ENCODE data around the gene PPP6R2. TPM values are rescaled to one million over a fixed set of nuclear protein-coding genes. Genes with fewer than 3 reads are reported as not detected.

The PPP6R2 gene
- total RNA-seq, 1 experiment from 2014 or later = 61.3 TPM

GRCh38 chr22:50307890-50308596 lies 35.1 kb upstream of the PPP6R2 start:
- Histone ChIP-seq H3K4me2 (ENCODE audit: low read length) (peak overlapping the region; percentile 45), H3K9ac (ENCODE audit: low read length) (no peak overlapping the region), H2AFZ (ENCODE audit: low read depth, low read length, poor library complexity, severe bottlenecking) (no peak overlapping the region), H3K4me3 (replicated peaks in 1 of 2; ENCODE audit: low read depth in 1 of 2, low read length in 2 of 2) (no peak overlapping the region), H3K36me3 (ENCODE audit: control insufficient read depth in 1 of 2, insufficient read depth in 2 of 2, low read length in 2 of 2) (0 out of 4 replicates have a peak, but pooled peaks cover 0 to 2% of the 10 kb centered on the region in 2 experiments), H4K20me1 (ENCODE audit: insufficient read depth) (no peaks in the 10 kb centered on the region), H3K27ac (ENCODE audit: low read depth, low read length) (peak overlapping the region; percentile 43; the same call in 1 of the 2 replicates), H3K79me2 (ENCODE audit: insufficient read depth, low read length) (peaks cover 39% of the 10 kb centered on the region), H3K27me3 (ENCODE audit: insufficient read depth, low read length) (no peaks in the 10 kb centered on the region), H3K4me1 (ENCODE audit: control insufficient read depth in 1 of 2, insufficient read depth in 2 of 2, low read length in 2 of 2) (peaks cover 30 to 48% of the 10 kb centered on the region in 2 experiments), H3K9me3 (ENCODE audit: control insufficient read depth in 1 of 2, insufficient read depth in 1 of 2, low read depth in 1 of 2, low read length in 2 of 2) (no peaks in the 10 kb centered on the region), H3K9me2 (ENCODE audit: insufficient read depth) (no peaks in the 10 kb centered on the region)
- CTCF ChIA-PET = no interaction called here
- DNase-seq (ENCODE audit: low read depth, low spot score) = no peak
- TF ChIP-seq CEBPB (IDR thresholded peaks at IDR 0.05; ENCODE audit: low read depth) = no peak
- TF ChIP-seq, protein P1, sequence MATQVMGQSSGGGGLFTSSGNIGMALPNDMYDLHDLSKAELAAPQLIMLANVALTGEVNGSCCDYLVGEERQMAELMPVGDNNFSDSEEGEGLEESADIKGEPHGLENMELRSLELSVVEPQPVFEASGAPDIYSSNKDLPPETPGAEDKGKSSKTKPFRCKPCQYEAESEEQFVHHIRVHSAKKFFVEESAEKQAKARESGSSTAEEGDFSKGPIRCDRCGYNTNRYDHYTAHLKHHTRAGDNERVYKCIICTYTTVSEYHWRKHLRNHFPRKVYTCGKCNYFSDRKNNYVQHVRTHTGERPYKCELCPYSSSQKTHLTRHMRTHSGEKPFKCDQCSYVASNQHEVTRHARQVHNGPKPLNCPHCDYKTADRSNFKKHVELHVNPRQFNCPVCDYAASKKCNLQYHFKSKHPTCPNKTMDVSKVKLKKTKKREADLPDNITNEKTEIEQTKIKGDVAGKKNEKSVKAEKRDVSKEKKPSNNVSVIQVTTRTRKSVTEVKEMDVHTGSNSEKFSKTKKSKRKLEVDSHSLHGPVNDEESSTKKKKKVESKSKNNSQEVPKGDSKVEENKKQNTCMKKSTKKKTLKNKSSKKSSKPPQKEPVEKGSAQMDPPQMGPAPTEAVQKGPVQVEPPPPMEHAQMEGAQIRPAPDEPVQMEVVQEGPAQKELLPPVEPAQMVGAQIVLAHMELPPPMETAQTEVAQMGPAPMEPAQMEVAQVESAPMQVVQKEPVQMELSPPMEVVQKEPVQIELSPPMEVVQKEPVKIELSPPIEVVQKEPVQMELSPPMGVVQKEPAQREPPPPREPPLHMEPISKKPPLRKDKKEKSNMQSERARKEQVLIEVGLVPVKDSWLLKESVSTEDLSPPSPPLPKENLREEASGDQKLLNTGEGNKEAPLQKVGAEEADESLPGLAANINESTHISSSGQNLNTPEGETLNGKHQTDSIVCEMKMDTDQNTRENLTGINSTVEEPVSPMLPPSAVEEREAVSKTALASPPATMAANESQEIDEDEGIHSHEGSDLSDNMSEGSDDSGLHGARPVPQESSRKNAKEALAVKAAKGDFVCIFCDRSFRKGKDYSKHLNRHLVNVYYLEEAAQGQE (IDR thresholded peaks at IDR 0.05; ENCODE audit: low read depth) = no peak
- TF ChIP-seq CBX3 (IDR thresholded peaks at IDR 0.05; ENCODE audit: low read depth) = no peak
- no peak for ATAC-seq
- no TSS peak for BruUV-seq (replicated peaks)
- RAD21 ChIA-PET (ENCODE audit: low non-redundant PET in 1 of 2, low total read pairs in 2 of 2, uncharacterized antibody in 2 of 2, unreplicated experiment in 2 of 2) = interaction anchor here in 1 of 2 experiments (0.7 kb wide), 1 partner anchor 169 kb away, joined by 3 read pairs; no protein-coding TSS in a partner anchor
- POLR2A ChIA-PET = no interaction called here
- intact Hi-C loops (cut with micrococcal nuclease) = no loop called here

DNA sequence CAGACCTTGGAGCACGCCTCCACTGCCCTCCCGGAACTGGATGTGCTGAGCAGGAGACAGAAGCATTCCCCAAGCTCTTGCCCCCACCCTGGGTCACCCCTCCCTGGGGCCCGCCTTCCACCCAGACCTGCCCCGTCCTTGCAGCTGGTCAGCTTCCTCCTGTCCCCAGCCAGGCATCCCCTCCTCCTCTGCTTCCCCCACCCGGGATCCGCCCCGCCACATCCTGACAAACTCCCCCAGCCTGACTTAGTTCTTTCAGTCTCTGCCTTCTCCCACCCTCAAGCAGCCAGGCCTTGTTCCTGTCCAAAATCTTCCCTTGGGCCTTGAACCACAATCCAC lies 34.6 kb upstream of the PPP6R2 start:
- peaks cover 25 to 43% of the 10 kb centered on the region in 2 experiments for H3K4me1 ChIP-seq (ENCODE audit: control insufficient read depth in 1 of 2, insufficient read depth in 2 of 2, low read length in 2 of 2)
- no peaks in the 10 kb centered on the region for H3K36me3 ChIP-seq (ENCODE audit: control insufficient read depth in 1 of 2, insufficient read depth in 2 of 2, low read length in 2 of 2)
- no peaks in the 10 kb centered on the region for H4K20me1 ChIP-seq (ENCODE audit: insufficient read depth)
- no peak overlapping the region for H2AFZ ChIP-seq (ENCODE audit: low read depth, low read length, poor library complexity, severe bottlenecking)
- no peak overlapping the region for H3K4me3 ChIP-seq (replicated peaks in 1 of 2; ENCODE audit: low read depth in 1 of 2, low read length in 2 of 2)
- CTCF ChIA-PET = no interaction called here
- peak overlapping the region; percentile 43; the same call in 1 of the 2 replicates for H3K27ac ChIP-seq (ENCODE audit: low read depth, low read length)
- intact Hi-C loops (cut with micrococcal nuclease) = no loop called here
- peak overlapping the region; percentile 45; the same call in 1 of the 2 replicates for H3K4me2 ChIP-seq (ENCODE audit: low read length)
- no peaks in the 10 kb centered on the region for H3K9me3 ChIP-seq (ENCODE audit: control insufficient read depth in 1 of 2, insufficient read depth in 1 of 2, low read depth in 1 of 2, low read length in 2 of 2)
- BruUV-seq (replicated peaks) = no TSS peak
- POLR2A ChIA-PET = no interaction called here
- no peaks in the 10 kb centered on the region for H3K9me2 ChIP-seq (ENCODE audit: insufficient read depth)
- H3K79me2 ChIP-seq (ENCODE audit: insufficient read depth, low read length) = peaks cover 34% of the 10 kb centered on the region
- DNase-seq (ENCODE audit: low read depth, low spot score) (no peak), ATAC-seq (no peak)
- no peaks in the 10 kb centered on the region for H3K27me3 ChIP-seq (ENCODE audit: insufficient read depth, low read length)
- H3K9ac ChIP-seq (ENCODE audit: low read length) = no peak overlapping the region
- RAD21 ChIA-PET (ENCODE audit: low non-redundant PET in 1 of 2, low total read pairs in 2 of 2, uncharacterized antibody in 2 of 2, unreplicated experiment in 2 of 2) = no interaction called here
- TF ChIP-seq TCF7L2 (IDR thresholded peaks at IDR 0.05; ENCODE audit: borderline replicate concordance, extremely low read depth, insufficient read depth, insufficient read length) (no peak), EGR1 (IDR thresholded peaks at IDR 0.05; ENCODE audit: low read depth) (no peak), CBX3 (IDR thresholded peaks at IDR 0.05; ENCODE audit: low read depth) (no peak), SP1 (IDR thresholded peaks at IDR 0.05; ENCODE audit: low read depth) (no peak), ZFX (IDR thresholded peaks at IDR 0.05) (no peak), SIN3A (IDR thresholded peaks at IDR 0.05; ENCODE audit: low read depth) (no peak), JUND (IDR thresholded peaks at IDR 0.05) (no peak)
- TF ChIP-seq, protein P1 (IDR thresholded peaks at IDR 0.05; ENCODE audit: low read depth) = no peak
- TF ChIP-seq, protein P2, sequence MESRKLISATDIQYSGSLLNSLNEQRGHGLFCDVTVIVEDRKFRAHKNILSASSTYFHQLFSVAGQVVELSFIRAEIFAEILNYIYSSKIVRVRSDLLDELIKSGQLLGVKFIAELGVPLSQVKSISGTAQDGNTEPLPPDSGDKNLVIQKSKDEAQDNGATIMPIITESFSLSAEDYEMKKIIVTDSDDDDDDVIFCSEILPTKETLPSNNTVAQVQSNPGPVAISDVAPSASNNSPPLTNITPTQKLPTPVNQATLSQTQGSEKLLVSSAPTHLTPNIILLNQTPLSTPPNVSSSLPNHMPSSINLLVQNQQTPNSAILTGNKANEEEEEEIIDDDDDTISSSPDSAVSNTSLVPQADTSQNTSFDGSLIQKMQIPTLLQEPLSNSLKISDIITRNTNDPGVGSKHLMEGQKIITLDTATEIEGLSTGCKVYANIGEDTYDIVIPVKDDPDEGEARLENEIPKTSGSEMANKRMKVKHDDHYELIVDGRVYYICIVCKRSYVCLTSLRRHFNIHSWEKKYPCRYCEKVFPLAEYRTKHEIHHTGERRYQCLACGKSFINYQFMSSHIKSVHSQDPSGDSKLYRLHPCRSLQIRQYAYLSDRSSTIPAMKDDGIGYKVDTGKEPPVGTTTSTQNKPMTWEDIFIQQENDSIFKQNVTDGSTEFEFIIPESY (IDR thresholded peaks at IDR 0.05; ENCODE audit: extremely low read depth, insufficient replicate concordance, low read length) = no peak
